ENCODE data around the gene XIRP2. TPM values are rescaled to one million over a fixed set of nuclear protein-coding genes. Genes with fewer than 3 reads are reported as not detected.

The XIRP2 gene
- total and polyA plus RNA-seq, 2 of the 13 experiments (the other 11 are each of a cell fraction or from before 2014, with no cell fraction given) = 0.04 to 0.05 TPM

- POLR2A ChIA-PET = no interaction called here
- Histone ChIP-seq H3K9ac (ENCODE audit: insufficient read depth, low read depth, low read length) (no peak overlapping the region), H3K9me3 (ENCODE audit: low read length) (no peaks in the 10 kb centered on the region), H3K36me3 (replicated peaks in 1 of 2; ENCODE audit: control insufficient read depth in 1 of 2, insufficient read depth in 2 of 2, low read length in 2 of 2) (no peaks in the 10 kb centered on the region), H3K79me2 (ENCODE audit: insufficient read depth, low read length) (no peaks in the 10 kb centered on the region), H3K27me3 (ENCODE audit: control insufficient read depth in 1 of 2, insufficient read depth in 2 of 2, low read length in 2 of 2) (no peaks in the 10 kb centered on the region), H2AFZ (ENCODE audit: low read length) (no peak overlapping the region), H3K4me1 (ENCODE audit: insufficient read depth, low read length) (no peaks in the 10 kb centered on the region), H3K4me3 (replicated peaks in 1 of 3; ENCODE audit: insufficient read depth in 1 of 3, low read depth in 2 of 3, low read length in 3 of 3) (no peak overlapping the region), H3K27ac (ENCODE audit: extremely low read length, insufficient read depth, low read length) (no peak overlapping the region), H4K20me1 (ENCODE audit: insufficient read depth, low read length) (no peaks in the 10 kb centered on the region), H3K4me2 (ENCODE audit: low read depth, low read length) (no peak overlapping the region)
- BruUV-seq (replicated peaks) = no TSS peak
- DNase-seq (ENCODE audit: low spot score) (no peak), FAIRE-seq (no peak), ATAC-seq (no peak)
- 19% methylated on average over 1 of the region's 1 CpG for WGBS (ENCODE audit: low lambda C conversion rate)
- CTCF ChIA-PET (ENCODE audit: low intra/inter-chr PET ratio, low total read pairs) = no interaction called here
- in situ Hi-C loops (cut with HindIII; ENCODE audit: extremely low pct_ligation_motif_present, low pct_unique_long_range_greater_than_20kb) = no loop called here
- TF ChIP-seq CEBPB (IDR thresholded peaks at IDR 0.05; ENCODE audit: borderline replicate concordance, low read depth, low read length) (peak; percentile 80), GZF1 (CRISPR knock-in tag; IDR thresholded peaks at IDR 0.05) (no peak)
- intact Hi-C loops (cut with micrococcal nuclease; ENCODE audit: unreplicated experiment) = no loop called here
Measured at GRCh38 chr2:166942377-166942776, 54.1 kb downstream of the XIRP2 start.

GRCh38 chr2:166944909-166945308, 56.6 kb downstream of the XIRP2 start:
- Histone ChIP-seq H3K4me3 (replicated peaks in 1 of 3; ENCODE audit: insufficient read depth in 1 of 3, low read depth in 2 of 3, low read length in 3 of 3) (no peak overlapping the region), H3K36me3 (replicated peaks in 1 of 2; ENCODE audit: control insufficient read depth in 1 of 2, insufficient read depth in 2 of 2, low read length in 2 of 2) (no peaks in the 10 kb centered on the region), H2AFZ (ENCODE audit: low read length) (no peak overlapping the region), H3K27ac (ENCODE audit: extremely low read length, insufficient read depth, low read length) (no peak overlapping the region), H4K20me1 (ENCODE audit: insufficient read depth, low read length) (no peaks in the 10 kb centered on the region), H3K9me3 (ENCODE audit: low read length) (no peaks in the 10 kb centered on the region), H3K4me2 (ENCODE audit: low read depth, low read length) (no peak overlapping the region), H3K9ac (ENCODE audit: insufficient read depth, low read depth, low read length) (no peak overlapping the region), H3K79me2 (ENCODE audit: insufficient read depth, low read length) (no peaks in the 10 kb centered on the region), H3K27me3 (ENCODE audit: control insufficient read depth in 1 of 2, insufficient read depth in 2 of 2, low read length in 2 of 2) (no peaks in the 10 kb centered on the region), H3K4me1 (ENCODE audit: insufficient read depth, low read length) (no peaks in the 10 kb centered on the region)
- CTCF ChIA-PET (ENCODE audit: low intra/inter-chr PET ratio, low total read pairs) = no interaction called here
- in situ Hi-C loops (cut with HindIII; ENCODE audit: extremely low pct_ligation_motif_present, low pct_unique_long_range_greater_than_20kb) (no loop called here), intact Hi-C loops (cut with micrococcal nuclease; ENCODE audit: unreplicated experiment) (no loop called here)
- no peak for DNase-seq (ENCODE audit: low spot score)
- POLR2A ChIA-PET = no interaction called here
- no peak for FAIRE-seq
- ATAC-seq = no peak
- no TSS peak for BruUV-seq (replicated peaks)
- TF ChIP-seq STAG1 (CRISPR knock-in tag; IDR thresholded peaks at IDR 0.05) = peak; percentile 4; the same call in 1 of the 2 replicates
- TF ChIP-seq REST (IDR thresholded peaks at IDR 0.05; ENCODE audit: borderline replicate concordance in 1 of 2, low read depth in 1 of 2, low read length in 2 of 2) = no peak
- 50% methylated on average over 1 of the region's 1 CpG for WGBS (ENCODE audit: low lambda C conversion rate)
